ENCODE results near the gene TRAPPC2. TPM values are rescaled to one million over a fixed set of nuclear protein-coding genes. Genes with fewer than 3 reads are reported as not detected.

The TRAPPC2 gene
- total and polyA plus RNA-seq, 3 donors from 2014 or later, result 7.1 to 9.7 (median 8.7) TPM

- no peaks in the 10 kb centered on the region for H3K27me3 ChIP-seq
- no peak for TF ChIP-seq POLR2A (IDR thresholded peaks at IDR 0.05)
- no peak for TF ChIP-seq CTCF (IDR thresholded peaks at IDR 0.05)
- 70 to 78% methylated on average over 3 of the region's 3 CpGs for WGBS, 2 donors
- H3K9me3 ChIP-seq, result no peaks in the 10 kb centered on the region
- intact Hi-C loops (cut with DNase I; ENCODE audit: low total_unique reads), result no loop called here
- peak; percentile 71 for DNase-seq
- no peak overlapping the region for H3K27ac ChIP-seq
- no peaks in the 10 kb centered on the region for H3K36me3 ChIP-seq (ENCODE audit: low read depth, missing control alignments)
- H3K4me1 ChIP-seq, result no peaks in the 10 kb centered on the region
- no peak overlapping the region for H3K4me3 ChIP-seq
Observed at GRCh38 chrX:13666836-13667235, 67.6 kb downstream of the TRAPPC2 start.

- H3K27ac ChIP-seq, result no peak overlapping the region
- H3K4me1 ChIP-seq, result no peaks in the 10 kb centered on the region
- 88 to 94% methylated on average over 3 of the region's 3 CpGs for WGBS, 2 donors
- H3K4me3 ChIP-seq, result no peak overlapping the region
- no peak for DNase-seq
- intact Hi-C loops (cut with DNase I; ENCODE audit: low total_unique reads), result no loop called here
- TF ChIP-seq POLR2A (IDR thresholded peaks at IDR 0.05) (no peak), CTCF (IDR thresholded peaks at IDR 0.05) (no peak)
- H3K36me3 ChIP-seq (ENCODE audit: low read depth, missing control alignments), result no peaks in the 10 kb centered on the region
- no peaks in the 10 kb centered on the region for H3K9me3 ChIP-seq
- no peaks in the 10 kb centered on the region for H3K27me3 ChIP-seq
Observed at GRCh38 chrX:13664020-13664419, 70.4 kb downstream of the TRAPPC2 start.

- intact Hi-C loops (cut with DNase I; ENCODE audit: low total_unique reads), result no loop called here
- no peak for DNase-seq
- no peaks in the 10 kb centered on the region for H3K4me1 ChIP-seq
Observed at GRCh38 chrX:13662355-13662791, 72.0 kb downstream of the TRAPPC2 start.

More at GRCh38 chrX:13662355-13662791, 72.0 kb downstream of the TRAPPC2 start:
- H3K4me3 ChIP-seq, result no peak overlapping the region
- no peaks in the 10 kb centered on the region for H3K9me3 ChIP-seq
- no peaks in the 10 kb centered on the region for H3K27me3 ChIP-seq
- WGBS, 2 donors, result 32 to 62% methylated on average over 6 of the region's 6 CpGs
- H3K27ac ChIP-seq, result peak overlapping the region in 1 of 2 donors; percentile 41
- TF ChIP-seq POLR2A (IDR thresholded peaks at IDR 0.05), result no peak
- TF ChIP-seq CTCF (IDR thresholded peaks at IDR 0.05), result no peak
- H3K36me3 ChIP-seq (ENCODE audit: low read depth, missing control alignments), result no peaks in the 10 kb centered on the region

Other genes starting within 250 kb of the TRAPPC2 start
- 1 to 10 TPM in 1 of 2 donors, under 1 TPM in 1; 0.56 to 1.7 TPM for gene EGFL6, start 165.0 kb downstream of the TRAPPC2 start, total RNA-seq
- 2.1 TPM for gene EGFL6, start 165.0 kb downstream of the TRAPPC2 start, polyA plus RNA-seq (ENCODE audit: insufficient read depth, low read depth, low replicate concordance)
- 1 to 10 TPM; 4.8 to 5.6 TPM for gene TCEANC, start 81.5 kb downstream of the TRAPPC2 start, total RNA-seq
- 2.1 TPM for gene TCEANC, start 81.5 kb downstream of the TRAPPC2 start, polyA plus RNA-seq (ENCODE audit: insufficient read depth, low read depth, low replicate concordance)
- gene RAB9A, start 45.5 kb downstream of the TRAPPC2 start, total RNA-seq, result 10 to 100 TPM; 12.9 to 13.1 TPM
- 13.2 TPM for gene RAB9A, start 45.5 kb downstream of the TRAPPC2 start, polyA plus RNA-seq (ENCODE audit: insufficient read depth, low read depth, low replicate concordance)
- gene OFD1, start 128 bp upstream of the TRAPPC2 start, total RNA-seq, result 10 to 100 TPM; 36.3 to 39.7 TPM
- 11.5 TPM for gene OFD1, start 128 bp upstream of the TRAPPC2 start, polyA plus RNA-seq (ENCODE audit: insufficient read depth, low read depth, low replicate concordance)
- gene GPM6B, start 82.5 kb upstream of the TRAPPC2 start, total RNA-seq, result 10 to 100 TPM in 1 of 2 donors, 1 to 10 TPM in 1; 5.4 to 10.2 TPM
- gene GPM6B, start 82.5 kb upstream of the TRAPPC2 start, polyA plus RNA-seq (ENCODE audit: insufficient read depth, low read depth, low replicate concordance), result 8.5 TPM

All from testis (tissue), 3 donors.